K562 (cell line): ENCODE measurements around the gene USP1. TPM values are rescaled to one million over a fixed set of nuclear protein-coding genes. Genes with fewer than 3 reads are reported as not detected.

Source experiments
- GABPB2 ChIP-seq: fragments of 250-450 bp; sonication (Bioruptor Pico); conservative IDR thresholded peaks from 2 replicates; pipeline ENCODE4 v1.5.1; 2021; ENCODE audit warnings: mild to moderate bottlenecking
- JUNB ChIP-seq: fragments of 450-650 bp; formaldehyde crosslinking; conservative IDR thresholded peaks from 2 replicates; pipeline ENCODE4 v1.4.0; 2020; ENCODE audit warnings: mild to moderate bottlenecking
- MAFF ChIP-seq: IDR thresholded peaks from 2 replicates; pipeline ENCODE4 v1.6.1; 2012; ENCODE audit warnings: low read length, improper control_type of control experiment
- NFE2 ChIP-seq: IDR thresholded peaks from 2 replicates; pipeline ENCODE4 v1.6.1; 2014; ENCODE audit warnings: antibody characterized with exemption, low read depth
- RBM22 ChIP-seq: fragments of 200-400 bp; formaldehyde crosslinking; IDR thresholded peaks from 2 replicates; pipeline ENCODE4 v1.6.1; 2018; ENCODE audit warnings: low read length, low read depth; ENCODE audit not compliant: poor library complexity, severe bottlenecking
- SMARCA5 ChIP-seq: fragments of 450-650 bp; IDR thresholded peaks from 2 replicates; pipeline ENCODE4 v1.6.1; 2016
- XRCC4 ChIP-seq: IDR thresholded peaks from one replicate; pipeline ENCODE4 v1.6.1; 2011; ENCODE audit not compliant: insufficient read depth, insufficient read length; ENCODE audit errors: extremely low read depth
- ZC3H4 ChIP-seq: sonication (generic); formaldehyde crosslinking; IDR thresholded peaks from 2 replicates; pipeline ENCODE4 v1.9.0; 2021; ENCODE audit warnings: missing genetic modification reagents, borderline replicate concordance
- ZNF134 ChIP-seq: fragments of 250-450 bp; sonication (Bioruptor Pico); conservative IDR thresholded peaks from 2 replicates; pipeline ENCODE4 v1.4.0; 2020
- ZNF589 ChIP-seq: fragments of 200-800 bp; sonication (Bioruptor generic); IDR thresholded peaks from 2 replicates; pipeline ENCODE4 v1.6.1; 2016; ENCODE audit warnings: low read depth, missing genetic modification characterization, missing compliant biosample characterization
- ZNF655 ChIP-seq: fragments of 250-450 bp; sonication (Bioruptor Pico); IDR thresholded peaks from 2 replicates; pipeline ENCODE4 v1.5.0; 2021
- ZNF668 ChIP-seq: fragments of 250-450 bp; sonication (Bioruptor Pico); IDR thresholded peaks from 2 replicates; pipeline ENCODE4 v1.8.0; 2022; ENCODE audit warnings: mild to moderate bottlenecking, inconsistent platforms
- polyA plus RNA-seq, 8 experiments: library from polyadenylated mRNA; depleted of rRNA in 4 of 8; stranded (reverse) in 5 of 8; unstranded in 3 of 8; fragments of >200 nt; fragmentation: Nextera tagmentation in 2 of 8; fragmentation: Illumina TruSeq in 1 of 8; extraction: Ambion mirVana in 2 of 8; extraction: Trizol in 1 of 8; gene quantifications; 2 replicates each; pipeline versions ENCODE4 v1.2.1 to v1.2.3, GENCODE V29; 2011 to 2014; ENCODE audit warnings: inconsistent platforms in 1 of 8, missing spikeins in 1 of 8
- total RNA-seq, 7 experiments: library from RNA; depleted of rRNA in 6 of 7; stranded (reverse); fragments of >200 nt in 6 of 7; fragmentation: Illumina TruSeq in 2 of 7; extraction: Trizol in 2 of 7; gene quantifications; 2 replicates each; pipeline versions ENCODE4 v1.2.1 to v1.2.3, GENCODE V29; 2011 to 2021; ENCODE audit warnings: low replicate concordance in 1 of 7
- TF ChIP-seq, protein P1 (sequence below): IDR thresholded peaks from 2 replicates; pipeline ENCODE4 v1.6.1; 2011; ENCODE audit warnings: borderline replicate concordance, low read depth, mild to moderate bottlenecking, moderate library complexity, low read length; ENCODE audit not compliant: insufficient read depth, poor library complexity, severe bottlenecking
- TF ChIP-seq, protein P2 (sequence below): fragments of 250-450 bp; sonication (Bioruptor Pico); IDR thresholded peaks from 2 replicates; pipeline ENCODE4 v1.4.0; 2020
- TF ChIP-seq, protein P3 (sequence below): fragments of 150-350 bp; IDR thresholded peaks from 2 replicates; pipeline ENCODE4 v1.6.1; 2014; ENCODE audit warnings: low read depth, mild to moderate bottlenecking, low read length, borderline replicate concordance

Gene USP1
- total and polyA plus RNA-seq, 9 of the 15 experiments (the other 6 are each of a cell fraction or from before 2014, with no cell fraction given), result 27.3 to 87.9 (median 51.7) TPM

- no peak for TF ChIP-seq ZNF655 (CRISPR knock-in tag)
- TF ChIP-seq, protein P1, sequence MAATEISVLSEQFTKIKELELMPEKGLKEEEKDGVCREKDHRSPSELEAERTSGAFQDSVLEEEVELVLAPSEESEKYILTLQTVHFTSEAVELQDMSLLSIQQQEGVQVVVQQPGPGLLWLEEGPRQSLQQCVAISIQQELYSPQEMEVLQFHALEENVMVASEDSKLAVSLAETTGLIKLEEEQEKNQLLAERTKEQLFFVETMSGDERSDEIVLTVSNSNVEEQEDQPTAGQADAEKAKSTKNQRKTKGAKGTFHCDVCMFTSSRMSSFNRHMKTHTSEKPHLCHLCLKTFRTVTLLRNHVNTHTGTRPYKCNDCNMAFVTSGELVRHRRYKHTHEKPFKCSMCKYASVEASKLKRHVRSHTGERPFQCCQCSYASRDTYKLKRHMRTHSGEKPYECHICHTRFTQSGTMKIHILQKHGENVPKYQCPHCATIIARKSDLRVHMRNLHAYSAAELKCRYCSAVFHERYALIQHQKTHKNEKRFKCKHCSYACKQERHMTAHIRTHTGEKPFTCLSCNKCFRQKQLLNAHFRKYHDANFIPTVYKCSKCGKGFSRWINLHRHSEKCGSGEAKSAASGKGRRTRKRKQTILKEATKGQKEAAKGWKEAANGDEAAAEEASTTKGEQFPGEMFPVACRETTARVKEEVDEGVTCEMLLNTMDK, result peak; percentile 12
- no peak for TF ChIP-seq ZNF668
- TF ChIP-seq, protein P2, sequence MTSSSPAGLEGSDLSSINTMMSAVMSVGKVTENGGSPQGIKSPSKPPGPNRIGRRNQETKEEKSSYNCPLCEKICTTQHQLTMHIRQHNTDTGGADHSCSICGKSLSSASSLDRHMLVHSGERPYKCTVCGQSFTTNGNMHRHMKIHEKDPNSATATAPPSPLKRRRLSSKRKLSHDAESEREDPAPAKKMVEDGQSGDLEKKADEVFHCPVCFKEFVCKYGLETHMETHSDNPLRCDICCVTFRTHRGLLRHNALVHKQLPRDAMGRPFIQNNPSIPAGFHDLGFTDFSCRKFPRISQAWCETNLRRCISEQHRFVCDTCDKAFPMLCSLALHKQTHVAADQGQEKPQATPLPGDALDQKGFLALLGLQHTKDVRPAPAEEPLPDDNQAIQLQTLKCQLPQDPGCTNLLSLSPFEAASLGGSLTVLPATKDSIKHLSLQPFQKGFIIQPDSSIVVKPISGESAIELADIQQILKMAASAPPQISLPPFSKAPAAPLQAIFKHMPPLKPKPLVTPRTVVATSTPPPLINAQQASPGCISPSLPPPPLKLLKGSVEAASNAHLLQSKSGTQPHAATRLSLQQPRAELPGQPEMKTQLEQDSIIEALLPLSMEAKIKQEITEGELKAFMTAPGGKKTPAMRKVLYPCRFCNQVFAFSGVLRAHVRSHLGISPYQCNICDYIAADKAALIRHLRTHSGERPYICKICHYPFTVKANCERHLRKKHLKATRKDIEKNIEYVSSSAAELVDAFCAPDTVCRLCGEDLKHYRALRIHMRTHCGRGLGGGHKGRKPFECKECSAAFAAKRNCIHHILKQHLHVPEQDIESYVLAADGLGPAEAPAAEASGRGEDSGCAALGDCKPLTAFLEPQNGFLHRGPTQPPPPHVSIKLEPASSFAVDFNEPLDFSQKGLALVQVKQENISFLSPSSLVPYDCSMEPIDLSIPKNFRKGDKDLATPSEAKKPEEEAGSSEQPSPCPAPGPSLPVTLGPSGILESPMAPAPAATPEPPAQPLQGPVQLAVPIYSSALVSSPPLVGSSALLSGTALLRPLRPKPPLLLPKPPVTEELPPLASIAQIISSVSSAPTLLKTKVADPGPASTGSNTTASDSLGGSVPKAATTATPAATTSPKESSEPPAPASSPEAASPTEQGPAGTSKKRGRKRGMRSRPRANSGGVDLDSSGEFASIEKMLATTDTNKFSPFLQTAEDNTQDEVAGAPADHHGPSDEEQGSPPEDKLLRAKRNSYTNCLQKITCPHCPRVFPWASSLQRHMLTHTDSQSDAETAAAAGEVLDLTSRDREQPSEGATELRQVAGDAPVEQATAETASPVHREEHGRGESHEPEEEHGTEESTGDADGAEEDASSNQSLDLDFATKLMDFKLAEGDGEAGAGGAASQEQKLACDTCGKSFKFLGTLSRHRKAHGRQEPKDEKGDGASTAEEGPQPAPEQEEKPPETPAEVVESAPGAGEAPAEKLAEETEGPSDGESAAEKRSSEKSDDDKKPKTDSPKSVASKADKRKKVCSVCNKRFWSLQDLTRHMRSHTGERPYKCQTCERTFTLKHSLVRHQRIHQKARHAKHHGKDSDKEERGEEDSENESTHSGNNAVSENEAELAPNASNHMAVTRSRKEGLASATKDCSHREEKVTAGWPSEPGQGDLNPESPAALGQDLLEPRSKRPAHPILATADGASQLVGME, result no peak
- TF ChIP-seq ZC3H4 (CRISPR knock-in tag), result no peak
- TF ChIP-seq NFE2, result peak; percentile 94
- TF ChIP-seq, protein P3, sequence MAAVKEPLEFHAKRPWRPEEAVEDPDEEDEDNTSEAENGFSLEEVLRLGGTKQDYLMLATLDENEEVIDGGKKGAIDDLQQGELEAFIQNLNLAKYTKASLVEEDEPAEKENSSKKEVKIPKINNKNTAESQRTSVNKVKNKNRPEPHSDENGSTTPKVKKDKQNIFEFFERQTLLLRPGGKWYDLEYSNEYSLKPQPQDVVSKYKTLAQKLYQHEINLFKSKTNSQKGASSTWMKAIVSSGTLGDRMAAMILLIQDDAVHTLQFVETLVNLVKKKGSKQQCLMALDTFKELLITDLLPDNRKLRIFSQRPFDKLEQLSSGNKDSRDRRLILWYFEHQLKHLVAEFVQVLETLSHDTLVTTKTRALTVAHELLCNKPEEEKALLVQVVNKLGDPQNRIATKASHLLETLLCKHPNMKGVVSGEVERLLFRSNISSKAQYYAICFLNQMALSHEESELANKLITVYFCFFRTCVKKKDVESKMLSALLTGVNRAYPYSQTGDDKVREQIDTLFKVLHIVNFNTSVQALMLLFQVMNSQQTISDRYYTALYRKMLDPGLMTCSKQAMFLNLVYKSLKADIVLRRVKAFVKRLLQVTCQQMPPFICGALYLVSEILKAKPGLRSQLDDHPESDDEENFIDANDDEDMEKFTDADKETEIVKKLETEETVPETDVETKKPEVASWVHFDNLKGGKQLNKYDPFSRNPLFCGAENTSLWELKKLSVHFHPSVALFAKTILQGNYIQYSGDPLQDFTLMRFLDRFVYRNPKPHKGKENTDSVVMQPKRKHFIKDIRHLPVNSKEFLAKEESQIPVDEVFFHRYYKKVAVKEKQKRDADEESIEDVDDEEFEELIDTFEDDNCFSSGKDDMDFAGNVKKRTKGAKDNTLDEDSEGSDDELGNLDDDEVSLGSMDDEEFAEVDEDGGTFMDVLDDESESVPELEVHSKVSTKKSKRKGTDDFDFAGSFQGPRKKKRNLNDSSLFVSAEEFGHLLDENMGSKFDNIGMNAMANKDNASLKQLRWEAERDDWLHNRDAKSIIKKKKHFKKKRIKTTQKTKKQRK, result no peak
- TF ChIP-seq SMARCA5, result no peak
- TF ChIP-seq GABPB2, result no peak
- TF ChIP-seq ZNF134 (CRISPR knock-in tag), result no peak
- TF ChIP-seq ZNF589, result no peak; the same call in 1 of the 2 replicates
- TF ChIP-seq JUNB, result no peak
- TF ChIP-seq XRCC4, result no peak
- peak; percentile 84 for TF ChIP-seq RBM22
- TF ChIP-seq MAFF, result no peak
Measured at GRCh38 chr1:62436466-62437272, at the start of gene USP1 (continued).
